Naive thymus-derived CD4-positive, alpha-beta T cell (primary cell): ENCODE results near the gene VGLL4. TPM values are rescaled to one million over a fixed set of nuclear protein-coding genes. Genes with fewer than 3 reads are reported as not detected.

Source experiments
- ATAC-seq: fragments of 150-1000 bp; cut with Tn5 transposase; 2 replicates; pipeline ENCODE4 v1.10.0; 2021; ENCODE audit warnings: mild to moderate bottlenecking, moderate library complexity
- CTCF ChIA-PET: fragments of 350-600 bp; sonication (Branson Sonifier 250); formaldehyde crosslinking; loops from one replicate; lab custom pipeline; 2021; ENCODE audit warnings: antibody characterized with exemption; lab: Charles Lee
- POLR2A ChIA-PET: fragments of 350-600 bp; sonication (Branson Sonifier 250); formaldehyde crosslinking; loops from one replicate; lab custom pipeline; 2021; ENCODE audit warnings: antibody characterized with exemption, inconsistent platforms; lab: Charles Lee
- DNase-seq, 9 donors: peaks; one replicate each; pipeline versions ENCODE4 v3.0.0 to v3.0.0-alpha.2; 2020 to 2022; ENCODE audit warnings: mixed read lengths in 1 of 9
- H3K27ac ChIP-seq: one replicate; pipeline ENCODE4 v1.7.0; 2013; ENCODE audit warnings: mild to moderate bottlenecking, low read depth, low read length, moderate library complexity
- H3K27me3 ChIP-seq, 2 donors: one replicate each; pipeline ENCODE4 v1.7.0; 2013; ENCODE audit warnings: low read length in 2 of 2, mild to moderate bottlenecking in 2 of 2, moderate library complexity in 2 of 2; ENCODE audit not compliant: control insufficient read depth in 2 of 2, insufficient read depth in 2 of 2
- H3K36me3 ChIP-seq, 3 experiments: 1 replicate in 2 of 3; 2 replicates in 1 of 3; pipeline ENCODE4 v1.7.0; 2013; ENCODE audit warnings: low read length in 3 of 3, mild to moderate bottlenecking in 3 of 3, moderate library complexity in 1 of 3; ENCODE audit not compliant: insufficient read depth in 3 of 3, control insufficient read depth in 2 of 3
- H3K4me1 ChIP-seq, 2 donors: one replicate each; pipeline ENCODE4 v1.7.0; 2013; ENCODE audit warnings: low read length in 2 of 2, mild to moderate bottlenecking in 2 of 2, moderate library complexity in 1 of 2; ENCODE audit not compliant: control insufficient read depth in 2 of 2, insufficient read depth in 2 of 2
- H3K4me3 ChIP-seq: 2 replicates; pipeline ENCODE4 v1.7.0; 2013; ENCODE audit warnings: mild to moderate bottlenecking, low read length
- H3K9me3 ChIP-seq, 3 experiments: 1 replicate in 2 of 3; 2 replicates in 1 of 3; pipeline ENCODE4 v1.7.0; 2013; ENCODE audit warnings: low read length in 3 of 3; ENCODE audit not compliant: control insufficient read depth in 2 of 3
- H3K27ac Mint-ChIP-seq, 9 donors: one replicate each; pipeline ENCODE4 v1.8.0; 2020 to 2022; ENCODE audit warnings: mixed read lengths in 9 of 9, mild to moderate bottlenecking in 8 of 9, moderate library complexity in 5 of 9, inconsistent platforms in 2 of 9
- H3K27me3 Mint-ChIP-seq, 5 donors: one replicate each; pipeline ENCODE4 v1.8.0; 2021 to 2022; ENCODE audit warnings: mixed read lengths in 5 of 5, mild to moderate bottlenecking in 1 of 5
- H3K36me3 Mint-ChIP-seq, 5 donors: one replicate each; pipeline ENCODE4 v1.8.0; 2020 to 2022; ENCODE audit warnings: mixed read lengths in 5 of 5, mild to moderate bottlenecking in 3 of 5, inconsistent platforms in 1 of 5
- H3K4me1 Mint-ChIP-seq, 7 donors: one replicate each; pipeline ENCODE4 v1.8.0; 2020 to 2022; ENCODE audit warnings: mixed read lengths in 7 of 7, mild to moderate bottlenecking in 3 of 7, inconsistent platforms in 1 of 7
- H3K4me3 Mint-ChIP-seq, 10 donors: one replicate each; pipeline ENCODE4 v1.8.0; 2020 to 2022; ENCODE audit warnings: mild to moderate bottlenecking in 10 of 10, mixed read lengths in 10 of 10, moderate library complexity in 6 of 10, inconsistent platforms in 2 of 10
- H3K9me3 Mint-ChIP-seq, 11 donors: one replicate each; pipeline ENCODE4 v1.8.0; 2020 to 2022; ENCODE audit warnings: mixed read lengths in 11 of 11, mild to moderate bottlenecking in 4 of 11, inconsistent platforms in 1 of 11, moderate library complexity in 1 of 11
- intact Hi-C, 2 donors: fragments of 100-400 bp; cut with micrococcal nuclease; formaldehyde crosslinking; loops; one replicate each; pipeline ENCODE4 v1.15.1; 2023
- polyA plus RNA-seq, 2 donors: library from polyadenylated mRNA; unstranded; fragments of 300-500 nt; fragmentation: Illumina TruSeq; gene quantifications; one replicate each; pipeline ENCODE4 v1.2.3, GENCODE V29; 2021
- total RNA-seq, 6 experiments: library from RNA in 5 of 6; stranded (reverse) in 5 of 6; gene quantifications; 1 replicate in 5 of 6; 2 replicates in 1 of 6; pipeline ENCODE4 v1.2.3 and lab custom pipeline; 2021 to 2026

The VGLL4 gene
- total and polyA plus RNA-seq, 7 experiments from 2014 or later, result 18.6 to 44.8 (median 23.8) TPM

GRCh38 chr3:11558918-11559815 lies 84.5 kb downstream of the VGLL4 start:
- peaks cover 9 to 32% (median 11%) of the 10 kb centered on the region in 5 donors for H3K36me3 Mint-ChIP-seq
- intact Hi-C loops, result no loop called here
- H3K27ac Mint-ChIP-seq, result peak overlapping the region in 3 of 9 donors; percentile 13 to 68 (median 54)
- no peaks in the 10 kb centered on the region for H3K27me3 Mint-ChIP-seq
- H3K9me3 Mint-ChIP-seq, result no peaks in the 10 kb centered on the region
- no peaks in the 10 kb centered on the region for H3K9me3 ChIP-seq
- H3K27me3 ChIP-seq, result no peaks in the 10 kb centered on the region
- POLR2A ChIA-PET, result no interaction called here
- H3K4me3 Mint-ChIP-seq, result no peak overlapping the region
- ATAC-seq (peak; percentile 14), DNase-seq (no peak)
- H3K4me3 ChIP-seq, result no peak overlapping the region
- no peaks in the 10 kb centered on the region for H3K4me1 ChIP-seq
- H3K36me3 ChIP-seq, result peaks cover 0 to 89% (median 6%) of the 10 kb centered on the region in 3 experiments
- CTCF ChIA-PET, result no interaction called here
- peaks cover 0 to 11% (median 5%) of the 10 kb centered on the region in 7 donors for H3K4me1 Mint-ChIP-seq
- no peak overlapping the region for H3K27ac ChIP-seq

- Mint-ChIP-seq H3K4me1 (peaks cover 0 to 11% (median 4%) of the 10 kb centered on the region in 7 donors), H3K36me3 (peaks cover 6 to 30% (median 11%) of the 10 kb centered on the region in 5 donors), H3K9me3 (no peaks in the 10 kb centered on the region), H3K27ac (peak overlapping the region in 4 of 9 donors; percentile 56 to 80 (median 69)), H3K4me3 (no peak overlapping the region), H3K27me3 (no peaks in the 10 kb centered on the region)
- Histone ChIP-seq H3K4me3 (no peak overlapping the region), H3K27me3 (no peaks in the 10 kb centered on the region), H3K4me1 (no peaks in the 10 kb centered on the region), H3K27ac (no peak overlapping the region), H3K36me3 (peaks cover 0 to 89% (median 6%) of the 10 kb centered on the region in 3 experiments), H3K9me3 (no peaks in the 10 kb centered on the region)
- ATAC-seq, result no peak
- DNase-seq, result no peak
- ChIA-PET CTCF (no interaction called here), POLR2A (no interaction called here)
- intact Hi-C loops, result no loop called here
Measured at GRCh38 chr3:11558411-11558903, 85.3 kb downstream of the VGLL4 start.

- DNase-seq (no peak), ATAC-seq (no peak)
- H3K4me1 Mint-ChIP-seq, result peaks cover 0 to 11% (median 4%) of the 10 kb centered on the region in 7 donors
- H3K27ac Mint-ChIP-seq, result peak overlapping the region in 6 of 9 donors; percentile 41 to 80 (median 68)
- no peaks in the 10 kb centered on the region for H3K4me1 ChIP-seq
- no peak overlapping the region for H3K4me3 ChIP-seq
- H3K36me3 Mint-ChIP-seq, result peaks cover 4 to 33% (median 15%) of the 10 kb centered on the region in 5 donors
- peaks cover 0 to 88% (median 6%) of the 10 kb centered on the region in 3 experiments for H3K36me3 ChIP-seq
- ChIA-PET POLR2A (no interaction called here), CTCF (no interaction called here)
- H3K27me3 ChIP-seq, result no peaks in the 10 kb centered on the region
- H3K9me3 Mint-ChIP-seq, result no peaks in the 10 kb centered on the region
- no peaks in the 10 kb centered on the region for H3K9me3 ChIP-seq
- no peak overlapping the region for H3K27ac ChIP-seq
- intact Hi-C loops, result no loop called here
- H3K27me3 Mint-ChIP-seq, result no peaks in the 10 kb centered on the region
- H3K4me3 Mint-ChIP-seq, result no peak overlapping the region
Measured at GRCh38 chr3:11558002-11558401, 85.7 kb downstream of the VGLL4 start.

GRCh38 chr3:11556851-11557644 lies 86.7 kb downstream of the VGLL4 start:
- CTCF ChIA-PET, result no interaction called here
- Mint-ChIP-seq H3K27ac (peak overlapping the region in 5 of 9 donors; percentile 7 to 82 (median 61)), H3K36me3 (peaks cover 4 to 34% (median 24%) of the 10 kb centered on the region in 5 donors), H3K9me3 (peaks cover 0 to 9% (median 0%) of the 10 kb centered on the region in 11 donors), H3K4me1 (peaks cover 0 to 13% (median 6%) of the 10 kb centered on the region in 7 donors), H3K27me3 (no peaks in the 10 kb centered on the region), H3K4me3 (no peak overlapping the region)
- intact Hi-C loops, result no loop called here
- POLR2A ChIA-PET, result interaction anchor here (1.2 kb wide), 1 partner anchor 82 kb away, joined by 4 read pairs; no protein-coding TSS in a partner anchor
- no peak for ATAC-seq
- H3K36me3 ChIP-seq, result peaks cover 0 to 82% (median 6%) of the 10 kb centered on the region in 3 experiments
- no peaks in the 10 kb centered on the region for H3K27me3 ChIP-seq
- H3K9me3 ChIP-seq, result no peaks in the 10 kb centered on the region
- no peak overlapping the region for H3K4me3 ChIP-seq
- no peak overlapping the region for H3K27ac ChIP-seq
- H3K4me1 ChIP-seq, result no peaks in the 10 kb centered on the region
- DNase-seq, result no peak

- H3K36me3 Mint-ChIP-seq, result peaks cover 4 to 38% (median 26%) of the 10 kb centered on the region in 5 donors
- peaks cover 2 to 18% (median 9%) of the 10 kb centered on the region in 7 donors for H3K4me1 Mint-ChIP-seq
- H3K4me3 Mint-ChIP-seq, result no peak overlapping the region
- ChIA-PET POLR2A (no interaction called here), CTCF (no interaction called here)
- H3K4me1 ChIP-seq, result no peaks in the 10 kb centered on the region
- H3K27me3 Mint-ChIP-seq, result no peaks in the 10 kb centered on the region
- H3K27ac Mint-ChIP-seq, result peak overlapping the region in 5 of 9 donors; percentile 9 to 55 (median 34)
- peaks cover 0 to 76% (median 6%) of the 10 kb centered on the region in 3 experiments for H3K36me3 ChIP-seq
- H3K27ac ChIP-seq, result no peak overlapping the region
- DNase-seq, result no peak
- no peak for ATAC-seq
- no peaks in the 10 kb centered on the region for H3K27me3 ChIP-seq
- no peak overlapping the region for H3K4me3 ChIP-seq
- peaks cover 0 to 12% (median 0%) of the 10 kb centered on the region in 11 donors for H3K9me3 Mint-ChIP-seq
- H3K9me3 ChIP-seq, result no peaks in the 10 kb centered on the region
- intact Hi-C loops, result no loop called here
Measured at GRCh38 chr3:11555881-11556633, 87.7 kb downstream of the VGLL4 start.
